ENCODE results near the gene LEMD1.

DNA sequence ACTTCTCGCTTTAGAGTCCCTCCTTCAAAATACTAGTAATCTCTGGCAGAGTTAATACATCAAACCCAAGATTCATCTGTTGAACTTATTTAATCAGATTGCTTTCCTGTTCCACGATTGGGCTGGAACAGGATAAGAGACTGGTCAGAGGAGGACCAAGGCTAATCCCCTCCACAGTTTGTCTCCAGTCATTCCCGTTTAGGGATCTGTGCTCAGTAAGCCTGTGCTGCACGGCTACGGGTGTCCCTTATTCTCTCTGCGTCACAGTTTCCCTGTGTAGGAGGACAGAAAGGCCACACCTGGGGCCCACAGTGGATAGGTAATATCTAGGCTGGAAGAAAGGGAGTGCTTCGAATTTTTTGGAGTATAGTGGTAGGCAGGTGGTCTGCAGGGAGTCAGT is 83.8 kb downstream of the LEMD1 start:
- TF ChIP-seq, protein P1, sequence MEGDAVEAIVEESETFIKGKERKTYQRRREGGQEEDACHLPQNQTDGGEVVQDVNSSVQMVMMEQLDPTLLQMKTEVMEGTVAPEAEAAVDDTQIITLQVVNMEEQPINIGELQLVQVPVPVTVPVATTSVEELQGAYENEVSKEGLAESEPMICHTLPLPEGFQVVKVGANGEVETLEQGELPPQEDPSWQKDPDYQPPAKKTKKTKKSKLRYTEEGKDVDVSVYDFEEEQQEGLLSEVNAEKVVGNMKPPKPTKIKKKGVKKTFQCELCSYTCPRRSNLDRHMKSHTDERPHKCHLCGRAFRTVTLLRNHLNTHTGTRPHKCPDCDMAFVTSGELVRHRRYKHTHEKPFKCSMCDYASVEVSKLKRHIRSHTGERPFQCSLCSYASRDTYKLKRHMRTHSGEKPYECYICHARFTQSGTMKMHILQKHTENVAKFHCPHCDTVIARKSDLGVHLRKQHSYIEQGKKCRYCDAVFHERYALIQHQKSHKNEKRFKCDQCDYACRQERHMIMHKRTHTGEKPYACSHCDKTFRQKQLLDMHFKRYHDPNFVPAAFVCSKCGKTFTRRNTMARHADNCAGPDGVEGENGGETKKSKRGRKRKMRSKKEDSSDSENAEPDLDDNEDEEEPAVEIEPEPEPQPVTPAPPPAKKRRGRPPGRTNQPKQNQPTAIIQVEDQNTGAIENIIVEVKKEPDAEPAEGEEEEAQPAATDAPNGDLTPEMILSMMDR (IDR thresholded peaks at IDR 0.05; ENCODE audit: low read length) = no peak
- TF ChIP-seq EZH2 (optimal IDR thresholded peaks at IDR 0.05; ENCODE audit: low read depth, low read length) = no peak
